HG02588 (cell line): ENCODE results near the gene PRICKLE1.

Source experiments
- ATAC-seq: cut with Tn5 transposase; IDR thresholded peaks from one replicate; pipeline ENCODE4 v1.9.1; 2021; ENCODE audit warnings: mild to moderate bottlenecking, moderate library complexity; ENCODE audit not compliant: unreplicated experiment

The PRICKLE1 gene

DNA sequence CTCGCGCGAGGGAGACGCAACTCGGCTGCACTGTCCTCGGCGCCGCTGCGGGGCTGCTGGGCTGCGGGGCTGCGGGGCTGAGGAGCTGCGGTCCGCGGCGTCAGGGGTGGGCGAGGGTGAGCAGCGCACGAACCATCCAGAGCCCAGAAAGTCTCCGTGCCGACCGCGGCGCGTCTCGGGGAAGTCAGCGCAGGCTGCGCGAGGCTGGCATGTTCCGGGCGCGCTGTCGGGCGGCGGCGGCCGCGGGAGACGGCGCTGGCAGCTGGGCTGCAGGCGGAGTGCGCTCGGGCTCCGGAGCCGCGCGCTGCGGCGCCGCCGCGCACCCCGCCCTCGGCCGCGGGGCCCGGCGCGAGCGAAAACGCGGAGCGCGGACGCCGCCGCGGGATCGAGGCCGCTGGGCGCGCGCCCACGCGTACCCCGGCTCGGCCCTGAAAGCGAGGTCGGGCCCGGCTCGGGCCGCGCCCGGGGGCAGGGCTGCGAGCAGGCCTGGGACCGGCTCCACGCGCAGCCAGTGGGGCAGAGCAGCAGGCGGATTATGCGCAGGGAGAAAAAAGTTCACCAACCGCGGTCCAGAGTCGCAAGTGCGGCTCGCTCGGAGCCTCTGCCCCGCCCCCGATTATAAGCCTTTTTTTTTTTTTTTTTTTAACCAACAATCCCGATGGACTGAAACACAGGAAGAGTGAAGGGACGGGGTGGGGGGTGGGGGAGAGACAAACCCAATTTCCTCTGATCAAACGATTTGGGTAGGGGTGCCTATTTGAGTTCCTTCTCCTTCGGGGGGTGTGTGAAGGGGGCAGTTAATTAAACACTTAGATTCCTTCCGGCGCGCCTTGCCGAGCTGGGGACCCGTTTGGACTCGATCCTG lies at the start of gene PRICKLE1:
Gene PRICKLE1, minus strand, starts transcription at position 282 of the 865 bp plus-strand sequence. CDS start 117,230 bp downstream, outside the sequence.
- peak; percentile 83 for ATAC-seq

DNA sequence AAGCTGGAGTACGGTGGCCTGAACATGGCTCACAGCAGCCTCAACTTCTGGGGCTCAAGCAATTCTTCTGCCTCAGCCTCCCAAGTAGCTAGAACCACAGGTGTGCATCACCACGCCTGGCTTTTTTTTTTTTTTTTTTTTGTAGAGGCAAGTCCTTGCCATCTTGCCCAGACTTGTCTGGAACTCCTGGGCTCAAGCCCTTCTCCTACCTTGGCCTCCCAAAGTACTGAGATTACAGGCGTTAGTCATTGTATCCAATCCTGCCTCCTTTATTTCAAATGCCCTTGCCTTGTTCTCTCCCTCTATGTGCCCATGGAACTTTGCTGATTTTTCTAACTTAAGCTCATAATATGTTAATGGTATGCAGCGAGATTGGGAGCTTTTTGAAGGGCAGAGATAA lies 49.2 kb upstream of the PRICKLE1 start:
- ATAC-seq: no peak

DNA sequence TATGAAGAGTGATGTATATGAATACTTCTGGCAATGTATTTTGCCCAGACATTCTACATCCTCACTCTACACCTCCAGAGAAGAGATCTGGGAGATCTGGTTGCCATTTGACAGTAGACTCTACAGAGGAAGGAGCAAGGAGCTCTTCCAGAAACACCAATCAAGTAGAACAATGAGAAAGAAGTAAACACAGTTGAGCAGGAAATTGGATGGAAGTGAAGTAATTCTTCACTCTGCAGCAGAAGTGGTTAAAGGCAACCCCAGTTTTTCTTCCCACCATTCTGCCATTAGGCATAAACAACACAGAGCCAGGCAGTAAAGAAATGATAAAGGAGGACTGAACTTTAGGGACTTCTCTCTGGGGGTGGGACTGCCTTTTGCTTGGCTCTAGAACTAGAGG lies 48.5 kb upstream of the PRICKLE1 start:
- ATAC-seq: no peak

DNA sequence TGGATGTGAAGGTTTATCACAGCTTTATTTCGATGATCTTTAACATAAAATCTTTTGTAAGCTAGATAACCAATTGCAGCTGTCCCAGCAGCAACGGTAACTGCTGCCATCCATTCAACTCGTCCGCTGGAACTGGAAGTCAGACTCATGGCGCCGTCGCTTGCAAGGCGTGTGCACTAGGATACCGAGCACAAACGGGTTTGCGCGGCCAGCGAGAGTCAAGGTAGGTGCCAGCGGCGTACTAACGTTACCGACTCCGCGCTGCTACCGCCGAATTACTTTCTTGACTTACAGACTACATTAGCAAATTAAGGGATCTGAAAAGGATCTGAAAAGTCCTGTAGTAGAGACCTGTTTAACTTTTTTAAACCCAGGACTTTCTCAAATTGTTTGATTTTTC lies 47.4 kb upstream of the PRICKLE1 start:
- no peak for ATAC-seq

DNA sequence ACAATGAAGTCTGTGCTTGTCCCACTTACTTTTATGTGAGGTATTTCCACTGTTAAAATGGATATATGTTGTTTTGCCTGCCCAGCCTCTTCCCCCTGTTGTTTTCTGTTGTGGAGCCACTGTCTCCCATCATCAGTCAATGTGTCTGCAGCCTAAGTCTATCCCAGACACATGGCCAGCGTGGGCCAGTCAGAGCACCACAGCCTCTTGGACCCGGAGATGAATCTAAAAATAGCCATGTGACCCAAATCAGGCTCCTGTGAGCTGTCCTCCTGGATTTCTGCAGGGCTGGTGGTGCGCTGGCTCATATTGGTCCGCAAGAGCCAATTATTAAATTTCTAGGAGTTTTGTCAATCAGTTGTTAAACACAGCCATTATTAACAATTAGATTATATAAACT lies 44.0 kb upstream of the PRICKLE1 start:
- no peak for ATAC-seq

DNA sequence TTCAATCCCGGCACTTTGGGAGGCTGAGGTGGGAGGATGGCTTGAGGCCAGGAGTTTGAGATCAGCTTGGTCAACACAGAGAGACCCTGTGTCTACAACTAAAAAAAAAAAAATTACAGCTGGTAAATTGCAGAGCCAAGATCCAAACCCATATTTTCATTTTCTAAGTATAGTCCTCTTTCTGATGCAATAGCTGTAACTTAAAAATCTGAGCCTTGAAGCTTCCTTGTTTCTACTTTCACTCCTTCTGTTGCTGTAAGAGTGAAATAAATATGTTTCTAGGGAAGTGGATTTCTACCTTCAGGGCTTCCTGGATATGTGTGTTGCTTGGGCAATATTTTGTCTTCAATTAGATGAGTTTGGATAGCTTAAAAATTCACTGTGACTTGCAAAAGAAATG lies 42.0 kb upstream of the PRICKLE1 start:
- no peak for ATAC-seq

DNA sequence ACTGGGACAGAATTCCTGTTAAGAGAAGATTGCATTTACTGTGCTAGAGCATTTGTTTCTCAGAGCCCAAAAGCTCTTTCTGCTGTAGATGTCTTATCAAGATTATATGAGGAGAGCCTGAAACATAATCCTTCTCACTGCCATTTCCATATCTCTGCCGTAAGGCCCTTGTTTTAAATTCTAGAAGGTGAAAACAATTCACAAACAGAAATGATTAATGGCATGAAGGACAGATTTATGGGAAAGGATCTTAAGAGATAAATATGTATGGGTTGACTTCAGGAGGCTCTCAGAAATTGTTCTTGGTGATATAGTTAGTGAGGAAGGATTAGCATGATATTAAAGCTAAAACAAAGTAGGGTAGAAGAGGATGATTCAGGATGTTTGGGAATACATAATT lies 40.8 kb upstream of the PRICKLE1 start:
- ATAC-seq: no peak

DNA sequence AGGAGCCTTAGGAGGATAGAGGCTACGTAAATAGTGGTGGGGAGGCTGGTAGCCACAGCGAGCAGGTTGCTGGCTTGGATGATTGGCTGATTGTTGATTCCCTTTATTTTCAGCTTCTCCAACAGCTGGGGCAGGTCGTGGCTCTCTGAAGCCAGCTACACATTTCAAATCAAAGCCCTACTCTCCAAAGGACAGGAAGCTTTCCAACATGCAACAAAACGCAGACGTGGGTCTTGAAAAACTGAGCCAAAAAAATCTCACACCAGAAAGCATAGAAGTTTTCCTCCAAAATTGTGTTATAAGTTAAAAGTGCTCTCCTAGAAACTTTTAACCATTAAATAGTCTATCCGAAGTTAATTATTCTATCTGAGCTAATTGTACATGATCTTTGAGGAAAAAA lies 37.6 kb upstream of the PRICKLE1 start:
- ATAC-seq: no peak

DNA sequence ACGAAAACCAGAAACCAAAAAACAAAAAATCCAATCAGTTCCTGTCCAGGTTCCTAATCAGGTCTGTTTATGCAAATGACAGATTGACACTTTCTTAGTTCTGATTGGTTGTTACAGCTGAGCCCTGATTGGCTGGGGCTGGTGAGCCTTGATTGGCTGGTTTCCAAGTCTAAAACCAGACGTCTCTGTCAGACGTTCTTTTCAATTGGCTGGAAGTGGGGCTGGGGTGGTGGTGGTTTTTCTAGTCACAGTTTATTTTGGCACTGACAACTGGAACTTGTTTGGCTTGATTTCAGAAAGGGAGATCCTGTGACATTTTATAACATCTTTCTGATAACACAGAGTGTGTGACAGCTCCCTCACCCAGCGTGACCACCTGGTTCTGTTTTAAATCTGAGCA lies 36.1 kb upstream of the PRICKLE1 start:
- ATAC-seq: no peak

DNA sequence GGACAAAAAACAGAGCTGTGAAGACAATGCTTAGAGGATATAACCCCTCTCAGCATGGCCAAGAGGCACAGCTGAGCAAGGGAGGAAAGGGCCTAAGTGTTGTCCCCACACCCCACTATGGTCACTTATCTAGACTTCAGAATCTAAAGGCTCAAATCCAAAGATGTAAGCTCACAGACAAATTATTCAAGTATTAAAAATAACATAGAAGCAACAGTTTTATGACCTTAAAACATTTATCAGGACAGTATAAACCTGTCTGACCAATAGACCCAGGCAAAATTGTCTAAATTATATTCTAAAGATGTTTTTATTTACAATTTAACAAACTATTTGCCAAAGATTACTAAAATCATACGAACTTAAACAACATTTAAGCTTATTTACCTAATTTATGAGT lies 28.1 kb upstream of the PRICKLE1 start:
- no peak for ATAC-seq

DNA sequence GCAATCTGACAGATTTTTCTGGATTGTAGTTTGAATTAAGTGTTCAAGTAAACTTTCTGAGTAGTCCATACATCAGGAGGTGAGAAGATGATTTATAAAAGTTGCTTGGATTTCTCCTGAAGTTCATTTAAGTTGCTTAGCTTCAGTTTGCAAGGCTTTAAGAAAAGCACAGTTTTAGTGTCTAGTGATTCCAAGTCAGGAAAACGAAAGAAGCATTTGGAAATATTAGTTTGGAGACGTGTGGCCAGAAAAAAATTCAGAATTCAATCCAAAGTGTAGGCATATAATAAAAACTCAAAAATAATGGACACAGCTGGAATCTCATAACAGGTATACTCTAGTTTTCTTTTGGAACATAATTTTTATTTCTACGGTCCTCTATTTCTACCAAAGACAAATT lies 25.5 kb upstream of the PRICKLE1 start:
- ATAC-seq: no peak

DNA sequence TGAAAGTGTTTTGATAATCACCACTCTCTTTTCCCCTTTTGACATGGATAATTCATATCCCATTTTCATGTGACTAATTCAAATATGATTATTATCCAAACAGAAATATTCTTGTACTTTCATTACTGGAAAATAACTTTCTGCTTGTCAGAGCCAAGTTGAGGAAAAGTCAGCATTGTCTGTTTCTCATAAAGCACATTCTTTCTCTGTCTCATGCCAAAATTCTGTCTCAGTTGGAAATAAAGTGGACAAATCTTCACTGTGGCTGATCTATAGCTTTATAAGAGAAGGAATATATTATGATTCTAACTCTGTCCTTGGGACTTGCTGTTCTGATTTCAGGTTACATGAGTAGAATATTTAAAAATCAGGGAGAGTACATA lies 22.7 kb upstream of the PRICKLE1 start:
- ATAC-seq: no peak

DNA sequence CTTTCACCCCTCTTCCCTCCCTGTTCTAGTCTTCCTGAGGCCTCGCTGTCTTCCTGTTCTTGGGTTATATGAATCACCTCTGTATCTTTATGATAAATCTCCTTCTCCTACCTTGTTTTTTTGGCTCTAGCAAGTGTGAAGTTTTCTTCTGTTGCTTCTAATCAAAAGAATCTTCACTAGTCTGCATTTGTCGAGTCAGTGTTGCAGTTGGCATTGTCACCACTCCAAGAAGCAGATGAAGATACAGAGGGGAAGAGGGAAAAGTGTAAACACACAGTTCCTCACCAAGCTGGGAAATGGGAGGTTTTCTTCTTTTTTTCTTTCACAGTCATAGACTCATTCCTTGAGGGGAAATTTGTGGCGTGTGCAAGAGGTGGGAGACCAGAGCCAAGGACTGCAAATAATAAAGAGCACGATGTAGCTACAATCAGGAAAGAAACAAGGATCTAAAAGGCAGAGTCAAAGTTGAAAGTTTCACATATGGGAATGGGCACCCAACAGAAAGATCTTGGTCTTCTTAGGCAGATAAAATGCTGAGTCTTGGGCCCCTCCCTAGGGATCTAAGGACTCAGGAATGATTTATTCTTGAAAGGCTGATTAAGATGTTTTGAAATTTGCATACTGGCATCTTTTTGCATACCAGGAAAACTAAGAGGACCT lies 22.2 kb upstream of the PRICKLE1 start:
- no peak for ATAC-seq

DNA sequence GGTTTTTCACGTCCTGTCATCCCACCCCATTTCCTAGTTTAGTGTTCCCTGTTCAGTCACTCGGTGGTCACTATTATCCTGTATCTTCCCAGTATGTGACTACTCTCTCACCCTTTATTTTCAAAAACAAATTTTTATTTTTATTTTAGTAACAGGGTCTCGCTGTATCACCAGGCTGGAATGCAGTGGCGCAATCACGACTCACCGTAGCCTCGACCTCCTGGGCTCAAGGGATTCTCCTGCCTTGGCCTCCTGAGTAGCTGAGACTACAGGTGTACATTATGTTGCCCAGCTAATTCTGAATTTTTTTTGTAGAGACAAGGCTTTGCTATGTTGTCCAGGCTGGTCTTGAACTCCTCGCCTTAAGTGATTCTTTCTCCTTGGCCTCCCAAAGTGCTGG lies 20.1 kb upstream of the PRICKLE1 start:
- no peak for ATAC-seq

DNA sequence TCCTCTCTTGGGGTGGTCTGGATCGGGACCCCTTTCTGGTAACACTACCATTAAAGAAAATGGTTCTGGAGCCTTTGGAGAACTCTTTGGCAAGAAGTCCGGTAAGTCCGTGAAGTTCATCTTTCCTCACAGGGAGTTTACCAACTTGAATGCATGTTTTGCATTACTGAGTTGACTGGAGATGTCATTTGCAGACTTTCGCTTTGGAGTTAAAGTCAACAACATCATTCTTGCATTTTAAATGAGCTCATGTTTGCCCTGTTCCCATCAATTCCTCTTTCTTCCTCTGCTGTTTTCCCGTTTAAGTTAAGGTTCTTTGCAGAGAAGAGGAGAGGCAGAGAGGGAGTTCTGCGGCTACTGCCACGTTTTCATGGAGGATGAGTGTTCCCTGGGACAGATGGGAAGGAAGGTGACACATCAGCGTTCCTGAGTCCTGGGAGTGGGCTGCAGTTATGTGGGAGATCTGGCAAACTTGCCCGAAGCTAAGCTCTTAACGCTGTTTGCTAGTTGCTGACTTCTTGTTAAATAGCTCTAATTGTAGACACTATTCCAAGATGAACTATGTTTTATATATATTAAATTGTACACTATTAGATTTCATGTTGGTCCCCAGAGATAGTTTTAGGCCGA lies 18.8 kb upstream of the PRICKLE1 start:
- no peak for ATAC-seq

DNA sequence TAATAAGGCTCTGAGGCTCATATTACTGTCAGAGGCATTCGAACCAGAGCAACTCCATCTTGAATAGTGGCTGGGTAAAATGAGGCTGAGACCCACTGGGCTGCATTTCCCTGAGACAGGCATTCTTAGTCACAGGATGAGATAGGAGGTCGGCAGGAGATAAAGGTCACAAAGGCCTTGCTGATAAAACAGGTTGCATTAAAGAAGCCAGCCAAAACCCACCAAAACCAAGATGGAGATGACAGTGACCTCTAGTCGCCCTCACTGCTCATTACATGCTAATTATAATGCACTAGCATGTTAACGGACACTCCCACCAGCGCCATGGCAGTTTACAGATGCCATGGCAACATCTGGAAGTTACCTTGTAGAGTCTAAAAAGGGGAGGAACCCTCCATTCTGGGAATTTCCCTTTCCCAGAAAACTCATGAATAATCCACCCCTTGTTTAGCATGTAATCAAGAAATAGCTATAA lies 18.1 kb upstream of the PRICKLE1 start:
- ATAC-seq: no peak

DNA sequence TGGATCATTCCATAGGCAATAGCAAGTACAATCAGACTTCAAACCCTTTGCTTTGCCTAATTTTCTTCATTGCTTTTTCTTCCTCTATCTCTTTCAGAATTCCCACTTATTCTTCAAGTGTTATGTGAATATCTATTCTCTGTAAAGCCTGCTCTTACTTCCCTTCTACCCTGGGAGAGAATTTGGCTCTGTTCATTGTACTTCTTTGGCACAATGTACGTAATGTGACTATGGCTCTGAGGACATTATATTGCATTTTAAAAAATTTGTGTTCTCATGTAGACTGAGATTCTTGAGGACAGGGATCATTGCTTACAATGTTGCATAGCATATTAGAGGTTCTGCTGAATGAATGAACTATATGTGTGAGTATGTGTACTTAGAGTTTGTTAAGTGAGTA lies 16.9 kb upstream of the PRICKLE1 start:
- no peak for ATAC-seq

DNA sequence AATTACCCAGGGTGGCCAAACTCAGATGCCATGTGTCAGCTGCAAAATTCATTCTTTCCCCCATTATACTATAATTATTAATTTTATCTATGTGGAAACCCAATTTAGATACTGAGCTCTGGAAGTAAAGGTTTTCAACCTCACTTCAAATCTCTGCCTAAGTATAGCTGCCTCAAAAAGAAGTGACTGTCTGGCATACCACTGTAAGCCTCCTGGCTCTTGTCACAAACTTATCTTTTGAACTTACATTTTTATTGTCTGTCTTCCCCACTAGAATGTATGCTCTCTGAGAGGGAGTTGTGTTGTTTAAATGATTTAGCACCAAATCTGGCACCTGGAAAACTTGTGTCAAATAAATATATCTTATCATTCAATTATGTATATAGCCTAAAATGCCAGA lies 16.1 kb upstream of the PRICKLE1 start:
- no peak for ATAC-seq

DNA sequence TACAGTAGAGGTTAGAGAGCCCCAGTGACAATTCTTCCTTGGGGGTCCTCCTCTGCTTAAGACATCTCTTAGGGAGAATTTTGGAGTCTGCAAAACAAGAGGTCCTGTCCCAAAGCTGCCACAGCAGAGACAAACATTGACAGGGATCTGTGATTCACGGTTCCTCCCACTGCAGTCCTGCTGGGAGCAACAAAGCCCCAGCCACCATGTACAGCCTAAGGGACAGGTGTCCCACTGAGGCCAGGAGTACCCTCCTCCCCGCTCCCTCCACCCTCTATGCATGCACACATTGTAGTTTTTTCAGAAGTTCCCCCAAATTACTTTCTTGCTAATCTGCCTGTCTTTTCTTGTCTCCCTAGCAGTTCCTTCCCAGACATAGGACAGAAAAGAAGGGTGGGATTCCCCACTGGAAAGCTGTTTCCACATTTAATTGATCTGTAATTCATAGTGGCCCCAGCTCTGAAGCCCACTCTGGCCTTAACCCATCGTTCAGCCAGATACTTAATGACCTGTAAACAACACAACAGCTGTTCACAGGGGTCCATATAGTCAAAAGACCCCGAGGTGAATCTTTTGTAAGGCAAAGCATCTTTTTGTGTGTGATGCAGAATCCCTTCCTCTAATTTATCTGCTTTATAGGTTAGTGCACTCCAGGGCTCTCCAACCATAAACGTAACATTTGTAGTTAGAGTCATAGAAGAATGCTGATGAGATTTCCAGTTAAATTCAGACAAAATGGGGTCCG lies 13.9 kb upstream of the PRICKLE1 start:
- ATAC-seq: no peak

DNA sequence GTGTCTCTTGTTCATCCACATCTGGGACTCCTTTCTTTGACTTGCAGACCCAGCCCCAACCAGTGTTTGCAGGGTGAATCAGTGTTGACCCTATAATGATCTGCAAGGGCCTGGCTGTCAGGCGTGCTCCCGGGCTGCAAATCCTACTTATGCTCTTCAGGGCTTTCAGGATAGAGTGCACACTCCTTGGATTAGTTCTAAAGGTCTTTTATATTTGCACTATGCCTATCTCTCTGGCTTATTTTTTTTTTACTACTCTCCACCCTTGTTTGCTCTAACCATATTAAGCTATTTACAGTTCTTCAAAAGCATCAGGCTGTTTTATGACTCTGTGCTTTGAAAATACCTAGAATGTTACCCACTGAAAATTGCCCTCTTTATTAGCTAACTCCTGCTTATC lies 4.3 kb upstream of the PRICKLE1 start:
- ATAC-seq: no peak

DNA sequence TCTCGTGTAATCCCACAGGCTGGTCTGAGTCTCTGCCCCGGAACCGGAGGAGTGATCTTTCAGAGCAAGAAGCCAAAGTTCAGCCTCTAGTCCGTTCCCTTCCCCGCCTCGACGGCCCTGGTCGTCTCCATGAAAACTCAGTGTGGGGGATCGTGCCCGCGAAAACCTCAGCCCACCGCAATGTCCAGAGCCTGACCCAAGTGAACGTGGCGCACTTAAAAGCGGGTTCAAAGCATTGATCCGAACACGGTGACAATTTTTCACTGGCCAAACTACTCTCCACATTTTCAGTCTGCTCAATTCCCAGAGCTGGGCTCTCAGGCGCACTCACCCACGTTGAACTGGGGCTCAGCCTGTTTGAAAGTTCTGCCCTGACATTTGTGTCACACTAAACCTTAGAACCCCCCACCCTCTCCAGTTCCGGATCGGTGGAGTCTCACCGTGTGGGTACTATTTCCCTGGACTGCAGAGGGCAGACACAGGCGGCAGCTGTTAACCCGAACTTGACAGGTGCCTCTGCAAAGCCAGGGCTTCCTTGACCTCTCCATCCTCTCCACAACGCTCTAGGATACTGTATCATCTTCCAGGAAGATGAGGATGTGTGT lies 886 bp upstream of the PRICKLE1 start:
- ATAC-seq: no peak
